GM12891 (cell line): Measurements from ENCODE around the gene C7orf25.

Experiments used
- PAX5 ChIP-seq: IDR thresholded peaks from 2 replicates; pipeline ENCODE4 v1.6.1; 2011; ENCODE audit warnings: low read length, moderate library complexity, mild to moderate bottlenecking; ENCODE audit not compliant: insufficient read depth, severe bottlenecking
- POLR2A ChIP-seq: IDR thresholded peaks from 2 replicates; pipeline ENCODE4 v1.6.1; 2011; ENCODE audit warnings: low read depth, low read length, control low read depth
- POLR2AphosphoS5 ChIP-seq: IDR thresholded peaks from 2 replicates; pipeline ENCODE4 v1.6.1; 2011; ENCODE audit warnings: low read depth, low read length, control low read depth
- POU2F2 ChIP-seq: IDR thresholded peaks from 2 replicates; pipeline ENCODE4 v1.6.1; 2011; ENCODE audit warnings: low read depth, mild to moderate bottlenecking, control low read depth, low read length, moderate library complexity
- SPI1 ChIP-seq: IDR thresholded peaks from 2 replicates; pipeline ENCODE4 v1.6.1; 2011; ENCODE audit warnings: low read depth, low read length, control low read depth
- TAF1 ChIP-seq: IDR thresholded peaks from 2 replicates; pipeline ENCODE4 v1.6.1; 2011; ENCODE audit warnings: low read depth, low read length, control low read depth

DNA sequence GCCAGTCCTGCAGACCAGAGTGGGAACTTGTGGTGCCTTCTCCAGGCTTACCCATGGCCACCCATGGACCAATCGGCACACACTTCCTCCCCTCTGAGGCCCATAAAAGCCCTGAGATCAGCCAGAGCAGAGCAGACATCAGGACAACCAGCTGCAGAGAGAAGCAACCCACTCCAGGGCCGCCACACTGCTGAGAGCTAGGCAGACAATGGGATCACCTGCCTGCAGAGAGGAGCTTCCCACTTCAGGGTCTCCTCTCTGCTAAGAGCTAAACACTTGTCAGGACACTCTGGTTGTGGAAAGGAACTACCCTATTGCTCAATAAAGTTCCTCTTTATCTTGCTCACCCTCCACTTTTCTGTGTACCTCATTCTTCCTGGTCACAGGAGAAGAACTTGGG, 34.0 kb downstream of the C7orf25 start:
- no peak for TF ChIP-seq POLR2A
- TF ChIP-seq POLR2AphosphoS5: no peak
- TF ChIP-seq TAF1: no peak
- TF ChIP-seq POU2F2: no peak
- TF ChIP-seq SPI1: no peak
- TF ChIP-seq PAX5: no peak
